ENCODE results near the gene LGALS14. TPM values are rescaled to one million over a fixed set of nuclear protein-coding genes. Genes with fewer than 3 reads are reported as not detected.
A peak's percentile ranks its signal among the peaks of the same experiment; 100 is the strongest.

LGALS14 gene
- total RNA-seq, 4 donors from 2014 or later: not detected

DNA sequence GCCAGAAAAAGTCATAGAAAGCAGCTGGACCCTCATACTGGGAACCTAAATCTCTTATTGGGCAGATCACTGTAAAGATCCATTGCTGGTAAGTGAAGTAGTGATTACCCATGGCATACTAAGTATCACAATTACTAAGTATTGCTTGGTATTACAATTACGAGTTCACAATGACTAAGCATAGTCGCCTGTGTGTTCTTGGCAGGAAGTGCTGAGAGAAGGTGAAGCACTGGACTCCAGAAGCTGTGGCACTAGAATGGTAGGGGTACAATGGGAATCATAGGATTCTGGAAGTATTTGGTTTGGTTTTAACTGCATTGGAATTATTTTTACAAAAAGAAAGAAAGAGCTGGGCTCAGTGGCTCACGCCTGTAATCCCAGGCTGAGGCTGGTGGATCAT, 28.3 kb upstream of the LGALS14 start:
- ATAC-seq (no peak), DNase-seq (no peak)
- H3K36me3 ChIP-seq: no peaks in the 10 kb centered on the region
- intact Hi-C loops (cut with DNase I; ENCODE audit: low total_unique reads): loop anchor here (5.0 to 10.0 kb wide), 4 partner anchors 91 to 296 kb away; partner anchors contain the start of genes EID2B, PSMC4 and SUPT5H
- H3K9me3 ChIP-seq: no peaks in the 10 kb centered on the region
- no peak overlapping the region for H3K27ac ChIP-seq
- no peak for TF ChIP-seq POLR2A (IDR thresholded peaks at IDR 0.05)
- TF ChIP-seq, protein P1, sequence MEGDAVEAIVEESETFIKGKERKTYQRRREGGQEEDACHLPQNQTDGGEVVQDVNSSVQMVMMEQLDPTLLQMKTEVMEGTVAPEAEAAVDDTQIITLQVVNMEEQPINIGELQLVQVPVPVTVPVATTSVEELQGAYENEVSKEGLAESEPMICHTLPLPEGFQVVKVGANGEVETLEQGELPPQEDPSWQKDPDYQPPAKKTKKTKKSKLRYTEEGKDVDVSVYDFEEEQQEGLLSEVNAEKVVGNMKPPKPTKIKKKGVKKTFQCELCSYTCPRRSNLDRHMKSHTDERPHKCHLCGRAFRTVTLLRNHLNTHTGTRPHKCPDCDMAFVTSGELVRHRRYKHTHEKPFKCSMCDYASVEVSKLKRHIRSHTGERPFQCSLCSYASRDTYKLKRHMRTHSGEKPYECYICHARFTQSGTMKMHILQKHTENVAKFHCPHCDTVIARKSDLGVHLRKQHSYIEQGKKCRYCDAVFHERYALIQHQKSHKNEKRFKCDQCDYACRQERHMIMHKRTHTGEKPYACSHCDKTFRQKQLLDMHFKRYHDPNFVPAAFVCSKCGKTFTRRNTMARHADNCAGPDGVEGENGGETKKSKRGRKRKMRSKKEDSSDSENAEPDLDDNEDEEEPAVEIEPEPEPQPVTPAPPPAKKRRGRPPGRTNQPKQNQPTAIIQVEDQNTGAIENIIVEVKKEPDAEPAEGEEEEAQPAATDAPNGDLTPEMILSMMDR (IDR thresholded peaks at IDR 0.05 in 4 of 5, conservative IDR thresholded peaks at IDR 0.05 in 1 of 5): no peak
- no peak overlapping the region for H3K4me3 ChIP-seq
- H3K4me1 ChIP-seq: peaks cover 19 to 30% of the 10 kb centered on the region in 2 donors
- in situ Hi-C loops (cut with MboI; ENCODE audit: low sequenced_read_pairs in 4 of 4): loop anchor here in 1 of 4 donors (10.0 kb wide), 1 partner anchor 121 kb away; no protein-coding TSS in a partner anchor
- H3K27me3 ChIP-seq: no peaks in the 10 kb centered on the region

DNA sequence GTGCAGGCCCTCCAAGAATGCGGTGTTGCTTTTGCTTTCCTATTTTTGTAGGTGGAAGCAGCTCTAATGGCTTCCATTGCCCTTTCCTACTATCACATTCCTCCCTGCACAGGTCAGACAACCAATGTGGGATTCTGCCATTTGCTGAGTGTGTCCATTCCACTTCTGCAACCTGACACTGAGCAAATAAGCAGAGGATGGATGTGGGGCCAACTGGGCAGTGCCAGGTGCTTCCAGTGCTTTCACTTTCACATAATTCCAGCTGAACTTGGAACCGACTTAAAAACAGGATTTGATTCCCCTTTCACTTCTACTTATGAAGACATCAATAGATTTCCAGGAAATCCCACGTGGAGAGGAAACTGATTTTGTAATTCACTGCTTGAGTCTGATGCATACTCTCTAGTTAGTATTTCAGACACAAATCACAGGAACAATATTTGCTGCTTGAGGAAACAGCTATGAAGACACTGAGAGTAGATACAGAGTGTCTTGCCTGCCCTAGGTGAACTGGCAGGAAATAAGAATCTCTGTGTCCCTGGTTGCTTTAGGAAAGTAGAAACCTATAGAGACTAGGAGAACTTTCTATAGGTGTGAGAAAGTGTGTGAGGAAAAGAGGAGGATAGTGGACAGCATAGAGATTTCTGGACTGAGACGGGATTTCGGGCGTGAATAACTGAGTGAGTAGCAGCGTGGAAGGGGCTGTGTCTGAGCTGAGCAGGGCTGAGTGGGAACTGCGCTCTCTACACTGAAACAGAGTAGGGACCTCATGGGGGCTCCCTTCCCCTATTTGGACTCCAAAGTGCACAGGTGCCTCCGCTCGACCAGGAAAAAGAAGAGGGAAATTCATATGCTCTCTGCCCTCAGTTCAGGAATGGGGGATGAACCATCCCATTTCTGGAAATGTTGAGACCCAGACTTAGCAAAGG, 26.1 kb upstream of the LGALS14 start:
- ATAC-seq (peak; percentile 92 to 93), DNase-seq (peak; percentile 57 to 86)
- peaks cover 19 to 30% of the 10 kb centered on the region in 2 donors for H3K4me1 ChIP-seq
- no peaks in the 10 kb centered on the region for H3K36me3 ChIP-seq
- H3K4me3 ChIP-seq: peak overlapping the region; percentile 13 to 36 (median 26)
- in situ Hi-C loops (cut with MboI; ENCODE audit: low sequenced_read_pairs in 4 of 4): loop anchor here in 1 of 4 donors (10.0 kb wide), 1 partner anchor 123 kb away; no protein-coding TSS in a partner anchor
- peak overlapping the region; percentile 85 to 95 (median 92) for H3K27ac ChIP-seq
- intact Hi-C loops (cut with DNase I; ENCODE audit: low total_unique reads): loop anchor here (5.0 to 10.0 kb wide), 4 partner anchors 89 to 294 kb away; partner anchors contain the start of genes EID2B, PSMC4 and SUPT5H
- H3K27me3 ChIP-seq: no peaks in the 10 kb centered on the region
- TF ChIP-seq, protein P1 (IDR thresholded peaks at IDR 0.05 in 4 of 5, conservative IDR thresholded peaks at IDR 0.05 in 1 of 5): no peak
- TF ChIP-seq POLR2A (IDR thresholded peaks at IDR 0.05): no peak
- no peaks in the 10 kb centered on the region for H3K9me3 ChIP-seq

DNA sequence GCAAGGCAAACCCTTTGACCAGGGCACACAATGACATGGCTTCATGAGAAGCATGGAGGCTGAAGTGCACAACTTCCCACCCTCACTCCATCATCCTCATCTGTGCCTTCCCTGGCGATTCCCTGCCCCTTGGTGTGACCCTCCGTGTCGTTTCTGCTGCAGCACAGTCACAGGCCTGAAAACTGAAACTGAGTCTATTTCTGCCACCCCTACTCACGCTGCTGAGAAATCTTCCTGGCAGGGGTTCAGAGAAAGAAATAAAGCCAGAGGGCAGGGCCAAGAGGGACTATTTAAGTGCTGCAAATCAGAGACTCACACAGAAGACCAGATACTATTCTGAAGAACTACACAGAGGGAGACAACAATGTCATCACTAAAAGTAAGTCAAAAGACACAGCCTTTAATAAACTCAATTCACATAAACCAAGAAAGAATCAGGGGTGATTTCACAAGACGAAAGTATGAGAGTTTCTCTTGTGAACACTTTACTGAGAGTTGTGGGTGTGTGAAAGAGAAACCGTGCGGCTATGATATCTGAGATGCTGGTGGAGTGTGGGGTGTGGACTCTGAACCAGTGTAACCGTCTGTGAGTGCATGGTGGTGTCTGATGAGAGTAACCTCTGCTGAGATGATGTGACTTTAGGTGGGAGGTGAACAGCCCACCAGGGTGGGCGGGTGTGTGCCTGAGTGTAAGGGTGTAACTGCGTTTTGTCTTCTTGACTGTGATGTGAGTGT, 25.1 kb upstream of the LGALS14 start:
- peak; percentile 86 to 89 for ATAC-seq
- intact Hi-C loops (cut with DNase I; ENCODE audit: low total_unique reads) (loop anchor here (5.0 to 10.0 kb wide), 4 partner anchors 88 to 293 kb away; partner anchors contain the start of genes EID2B, PSMC4 and SUPT5H), in situ Hi-C loops (cut with MboI; ENCODE audit: low sequenced_read_pairs in 4 of 4) (loop anchor here in 1 of 4 donors (10.0 kb wide), 1 partner anchor 124 kb away; no protein-coding TSS in a partner anchor)
- TF ChIP-seq, protein P1 (IDR thresholded peaks at IDR 0.05 in 4 of 5, conservative IDR thresholded peaks at IDR 0.05 in 1 of 5): no peak
- peak in 1 of 2 donors; percentile 50 for TF ChIP-seq POLR2A (IDR thresholded peaks at IDR 0.05)
- H3K27ac ChIP-seq: peak overlapping the region; percentile 85 to 95 (median 92)
- H3K4me3 ChIP-seq: peak overlapping the region; percentile 19 to 36 (median 26)
- peak; percentile 55 to 75 for DNase-seq
- no peaks in the 10 kb centered on the region for H3K36me3 ChIP-seq
- H3K9me3 ChIP-seq: no peaks in the 10 kb centered on the region
- H3K4me1 ChIP-seq: peaks cover 19 to 30% of the 10 kb centered on the region in 2 donors
- no peaks in the 10 kb centered on the region for H3K27me3 ChIP-seq

DNA sequence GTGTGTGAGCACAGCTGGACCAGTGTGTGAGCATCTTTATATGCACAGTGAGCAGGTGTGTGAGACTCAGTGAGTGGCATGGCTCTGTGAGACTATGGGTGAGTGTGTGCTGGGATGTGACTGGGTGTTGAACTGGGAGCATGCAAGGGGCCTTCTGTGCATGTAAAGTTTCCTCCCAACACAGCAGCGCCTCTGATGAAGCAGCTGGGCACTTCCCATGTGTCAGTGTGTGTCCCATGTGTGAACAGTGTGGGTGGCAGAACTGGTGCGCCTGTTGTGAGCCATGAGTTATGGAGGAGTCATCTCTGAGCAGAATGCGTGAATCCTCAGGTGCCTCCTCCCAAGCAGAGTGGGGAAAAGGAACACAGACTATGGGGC, 24.5 kb upstream of the LGALS14 start:
- peak overlapping the region; percentile 18 to 28 (median 22) for H3K4me3 ChIP-seq
- H3K27me3 ChIP-seq: no peaks in the 10 kb centered on the region
- intact Hi-C loops (cut with DNase I; ENCODE audit: low total_unique reads) (loop anchor here (5.0 to 10.0 kb wide), 4 partner anchors 88 to 293 kb away; partner anchors contain the start of genes EID2B, PSMC4 and SUPT5H), in situ Hi-C loops (cut with MboI; ENCODE audit: low sequenced_read_pairs in 4 of 4) (loop anchor here in 2 of 4 donors (10.0 kb wide), 1 partner anchor 125 kb away; no protein-coding TSS in a partner anchor)
- H3K9me3 ChIP-seq: no peaks in the 10 kb centered on the region
- H3K36me3 ChIP-seq: no peaks in the 10 kb centered on the region
- peak overlapping the region; percentile 85 to 95 (median 92) for H3K27ac ChIP-seq
- no peak for DNase-seq
- no peak for ATAC-seq
- peaks cover 19 to 30% of the 10 kb centered on the region in 2 donors for H3K4me1 ChIP-seq
- TF ChIP-seq, protein P1 (IDR thresholded peaks at IDR 0.05 in 4 of 5, conservative IDR thresholded peaks at IDR 0.05 in 1 of 5): no peak
- no peak for TF ChIP-seq POLR2A (IDR thresholded peaks at IDR 0.05)
